ENCODE results near the gene NATD1.

The NATD1 gene

DNA sequence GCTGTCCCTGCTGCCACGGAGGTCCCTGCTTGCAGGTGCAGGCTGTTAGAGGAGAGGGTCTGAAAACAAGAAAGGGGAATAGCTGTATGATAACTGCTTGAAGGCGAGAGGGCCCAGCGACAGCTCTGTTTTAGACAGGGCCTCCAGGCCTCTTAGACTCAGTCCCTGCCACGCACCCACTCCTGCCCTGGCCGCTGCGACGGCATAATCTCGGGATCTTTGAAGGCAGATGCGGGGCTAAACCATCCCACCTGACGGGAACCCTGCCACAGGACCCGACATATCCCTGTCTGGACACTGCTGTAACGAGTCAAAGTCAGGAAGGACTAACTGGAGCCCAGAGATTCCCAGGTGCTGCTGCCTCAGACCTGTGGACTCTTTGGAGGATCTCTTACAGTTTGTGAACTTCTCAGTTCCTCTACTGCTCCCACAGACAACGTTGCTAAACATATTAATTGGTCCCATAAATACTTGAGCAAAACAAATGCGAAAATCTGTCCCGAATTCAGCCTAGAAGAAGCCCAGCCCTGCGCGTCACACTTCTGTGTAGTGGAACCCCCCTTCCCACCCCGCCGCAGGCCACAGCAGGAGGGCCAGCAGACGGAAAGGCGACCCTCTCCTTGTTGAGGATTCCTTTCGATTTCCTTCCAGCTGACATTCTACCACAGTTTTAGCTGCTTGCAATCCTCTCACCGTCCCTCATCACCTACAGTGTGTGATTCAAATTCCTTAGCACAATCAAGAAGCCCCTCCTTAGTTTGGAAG is 38.3 kb downstream of the NATD1 start:
- DNase-seq (ENCODE audit: low read depth in 3 of 3): no peak

DNA sequence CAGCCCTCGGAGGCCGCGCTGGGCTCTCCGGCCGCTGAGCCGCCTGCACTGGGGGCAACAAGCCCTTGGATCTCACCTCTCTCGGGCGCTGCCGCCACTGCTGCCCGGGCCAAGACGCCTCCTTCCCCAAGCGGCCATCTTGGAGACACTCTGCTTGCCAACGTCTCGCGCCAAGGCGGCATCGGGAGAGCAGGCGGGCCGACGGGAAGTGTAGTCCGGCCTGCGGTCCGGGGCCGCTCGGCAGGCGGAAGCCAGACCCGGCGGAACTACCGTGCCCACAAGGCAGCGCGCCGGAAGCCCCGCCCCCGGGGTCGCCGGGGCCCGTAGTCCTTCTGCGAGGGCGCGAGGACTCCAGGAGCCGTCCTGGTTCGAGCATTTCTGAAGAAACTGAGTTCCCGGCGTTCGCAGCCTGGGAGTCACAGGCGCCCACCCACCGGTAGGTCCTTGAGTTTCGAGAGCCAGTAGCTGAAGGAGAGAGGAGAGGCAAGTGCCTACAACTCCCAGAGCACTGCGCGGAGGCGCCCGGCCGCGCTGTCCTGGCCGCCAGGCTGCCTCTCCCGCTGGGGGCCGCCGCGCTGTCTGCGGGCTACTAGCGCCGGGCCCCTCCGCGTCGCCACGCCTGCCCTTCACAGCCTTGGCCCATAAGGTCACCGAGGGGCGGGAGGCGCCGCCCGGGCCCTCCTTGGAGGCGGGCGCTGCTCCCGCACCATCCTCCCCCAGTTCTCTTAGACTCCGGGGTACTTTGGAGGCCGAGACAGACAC is 39.0 kb downstream of the NATD1 start, which contains the start of gene TMEM11:
Gene TMEM11, minus strand, starts transcription at position 147 of the 762 bp plus-strand sequence. Its CDS starts 9 bp downstream, at position 138.
- DNase-seq (ENCODE audit: low read depth in 3 of 3): peak; percentile 91 to 93 (median 91)

DNA sequence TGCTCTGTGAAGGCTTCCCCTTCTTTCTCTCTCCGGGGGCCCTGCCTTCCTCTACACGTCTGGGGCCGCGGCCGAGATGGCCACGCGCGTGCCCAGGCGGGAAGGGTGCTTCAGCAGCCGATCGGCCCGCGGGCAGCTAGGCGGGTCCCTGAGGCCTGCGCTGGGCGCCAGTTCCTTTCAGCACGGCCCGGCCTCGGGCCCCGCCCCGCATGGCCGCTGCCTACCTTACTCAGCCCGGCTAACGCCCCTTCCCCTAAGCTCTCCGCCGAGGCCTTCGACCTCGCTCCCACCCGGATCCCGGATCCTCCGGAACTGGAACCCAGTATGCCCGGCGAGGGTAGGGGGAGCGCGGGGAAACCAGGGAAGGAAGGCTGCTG is 39.6 kb downstream of the NATD1 start:
- DNase-seq (ENCODE audit: low read depth in 3 of 3): peak in 2 of 3 donors; percentile 11 to 17

DNA sequence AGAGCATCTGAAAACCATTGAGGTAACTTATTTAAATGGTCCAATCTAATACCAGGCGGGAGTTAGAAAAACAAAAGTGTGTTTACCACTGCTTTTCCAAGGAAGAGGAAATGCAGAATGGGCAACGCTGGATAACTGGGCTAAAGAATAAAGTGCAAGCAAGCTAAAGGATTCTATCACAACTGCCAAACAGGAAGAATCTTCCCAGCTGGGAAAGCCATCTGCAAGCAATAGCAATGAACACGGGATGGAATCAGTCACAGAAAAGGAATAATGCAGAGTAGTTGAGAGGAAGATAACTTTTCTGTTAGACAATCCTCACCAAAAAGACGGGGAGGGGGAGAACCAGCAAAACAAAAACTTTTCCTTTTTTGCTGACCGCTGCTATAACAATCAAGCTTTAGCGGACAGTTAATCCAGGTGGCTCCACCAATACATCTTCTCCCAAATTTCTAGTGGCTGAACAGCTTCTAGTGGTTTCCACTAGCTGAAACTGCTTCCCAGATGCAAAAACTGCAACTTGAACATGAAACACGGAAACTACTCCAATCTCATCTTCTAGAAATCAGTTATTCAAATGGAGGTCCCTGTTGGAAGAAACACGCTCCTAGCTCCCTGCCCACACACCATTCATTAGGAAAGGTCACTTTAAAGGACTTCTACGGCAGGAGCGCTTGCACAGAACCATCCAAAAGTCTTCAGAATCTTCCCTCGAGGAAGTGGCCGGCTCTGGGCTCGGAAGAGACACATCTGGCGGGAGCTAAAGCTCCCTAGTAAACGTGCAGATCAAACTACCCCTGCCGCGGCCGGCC is 40.2 kb downstream of the NATD1 start:
- DNase-seq (ENCODE audit: low read depth in 3 of 3): no peak

DNA sequence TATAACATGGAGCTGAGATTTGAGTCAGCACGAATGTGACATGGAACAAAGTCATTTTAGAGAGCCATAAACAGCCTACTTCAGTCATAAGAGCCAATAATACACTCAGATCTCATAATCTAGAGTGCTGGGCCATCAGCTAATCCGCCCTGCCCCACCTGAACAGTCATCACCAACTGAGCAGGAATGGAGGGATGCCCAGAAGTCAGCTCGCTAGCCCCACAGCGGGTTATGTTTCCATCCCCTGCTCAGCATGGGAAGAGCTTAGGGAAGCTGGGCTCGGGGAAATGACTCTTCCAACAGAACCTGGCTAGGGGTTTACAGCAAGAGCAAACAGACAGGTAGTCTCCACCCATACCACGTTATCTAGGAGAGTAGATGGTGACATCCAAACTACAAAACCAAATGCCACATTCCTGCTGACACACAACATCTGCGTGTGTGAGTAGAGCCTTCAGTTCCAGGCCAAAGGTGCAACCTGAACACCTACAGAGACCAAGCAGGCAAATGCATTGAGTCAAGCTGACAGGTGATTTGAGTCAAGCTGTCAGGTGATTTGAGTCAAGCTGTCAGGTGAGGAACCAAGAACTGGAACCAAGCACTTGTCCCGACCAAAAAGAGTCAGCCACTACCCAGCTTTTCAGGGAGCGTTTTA is 41.3 kb downstream of the NATD1 start:
- no peak for DNase-seq (ENCODE audit: low read depth in 3 of 3)

DNA sequence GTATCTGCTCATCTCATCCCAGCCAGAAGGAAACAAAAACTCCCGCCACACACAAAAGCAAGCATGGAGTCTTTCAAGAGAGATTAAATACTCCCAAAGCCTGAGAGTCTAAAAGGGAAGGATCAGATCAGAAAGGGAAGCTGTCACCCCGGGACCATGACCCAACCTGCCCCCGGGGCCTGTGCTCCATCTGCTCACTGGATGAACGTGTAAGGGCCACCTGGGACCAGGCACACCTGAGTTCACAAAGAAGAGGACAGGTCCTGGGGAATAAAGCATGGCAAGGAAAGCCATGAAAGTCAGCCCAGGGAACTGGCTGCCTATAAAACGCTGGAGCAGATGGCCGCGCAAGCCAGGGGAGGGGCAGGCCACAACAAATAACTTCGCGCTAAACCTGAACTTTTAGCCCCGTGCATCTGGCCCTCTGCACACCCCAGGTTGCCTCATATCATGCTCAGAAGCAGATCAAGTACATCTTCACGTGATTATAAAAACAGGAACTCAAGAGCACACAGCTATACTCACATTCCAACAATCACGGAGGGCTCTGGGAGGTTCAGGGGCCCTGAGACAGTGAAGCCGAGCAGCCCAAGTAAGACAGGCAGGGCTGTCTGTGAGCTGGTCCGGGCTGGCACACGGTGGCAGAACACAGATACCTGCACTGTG is 42.7 kb downstream of the NATD1 start:
- no peak for DNase-seq (ENCODE audit: low read depth in 3 of 3)

DNA sequence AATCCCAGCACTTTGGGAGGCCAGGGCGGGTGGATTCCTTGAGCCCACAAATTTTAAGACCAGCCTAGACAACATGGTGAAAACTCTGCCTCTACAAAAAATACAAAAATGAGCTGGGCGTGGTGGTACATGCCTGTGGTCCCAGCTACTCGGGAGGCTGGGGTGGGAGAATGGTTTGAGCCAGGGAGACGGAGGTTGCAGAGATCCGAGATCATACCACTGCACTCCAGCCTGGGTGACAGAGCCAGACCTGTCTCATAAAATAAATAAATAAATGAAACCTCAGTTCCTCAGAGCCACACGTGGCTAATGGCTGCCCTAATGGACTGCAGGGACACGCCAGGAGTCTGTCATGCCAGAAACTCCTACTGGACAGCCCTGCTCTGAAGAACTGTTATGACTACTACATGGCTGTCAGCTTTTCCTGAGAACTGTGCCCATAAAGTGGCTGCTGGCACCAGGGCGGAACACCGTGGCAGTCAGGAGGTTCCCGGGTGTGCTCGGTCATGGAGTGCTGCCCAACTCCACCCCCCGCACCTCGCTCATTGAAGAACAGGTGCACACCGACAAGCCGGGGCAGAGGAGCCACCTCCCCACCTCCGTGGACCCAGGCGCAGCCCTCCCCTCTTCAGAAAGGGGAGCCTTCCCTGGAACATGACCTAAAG is 43.6 kb downstream of the NATD1 start:
- no peak for DNase-seq (ENCODE audit: low read depth in 3 of 3)

DNA sequence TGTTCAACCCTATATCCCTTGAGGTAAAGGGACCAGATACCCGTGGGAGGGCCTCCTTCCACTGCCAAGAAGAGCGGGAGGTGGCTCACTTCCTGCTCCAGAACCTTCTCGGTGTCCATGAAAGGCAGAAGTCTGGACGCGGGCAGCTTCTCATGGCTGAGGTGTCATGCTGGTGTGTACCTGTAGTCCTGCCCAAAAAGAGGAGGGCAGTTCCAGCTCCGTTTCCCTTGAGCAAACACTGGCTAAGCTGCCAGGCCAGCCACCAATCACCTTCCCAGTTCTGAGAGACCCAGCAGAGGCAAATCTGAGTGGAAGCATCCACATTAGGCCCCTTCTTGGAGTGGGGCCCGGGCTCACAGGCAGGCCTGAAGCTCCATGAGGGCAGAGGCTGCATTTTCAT is 44.9 kb downstream of the NATD1 start:
- DNase-seq (ENCODE audit: low read depth in 3 of 3): no peak

DNA sequence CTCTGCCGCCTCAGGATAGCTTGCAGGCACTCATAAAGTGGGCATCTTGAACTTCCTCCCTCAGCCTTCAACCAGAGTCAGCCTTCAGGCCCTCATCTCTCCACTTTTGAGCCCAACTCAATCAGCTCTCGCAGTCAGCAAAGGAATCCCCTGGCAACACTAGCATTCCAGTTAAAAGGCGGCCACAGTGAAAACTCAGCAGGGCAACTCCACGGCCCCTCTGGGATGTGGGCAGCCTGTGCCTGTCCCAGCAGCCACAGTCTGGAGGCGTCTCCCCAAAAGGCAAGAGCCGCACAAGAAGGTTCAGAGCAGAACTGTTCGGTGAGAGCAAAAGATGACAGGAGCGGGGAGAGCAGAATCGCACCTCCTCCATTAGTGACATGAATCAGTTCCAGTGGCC is 48.3 kb downstream of the NATD1 start:
- no peak for DNase-seq (ENCODE audit: low read depth in 3 of 3)

DNA sequence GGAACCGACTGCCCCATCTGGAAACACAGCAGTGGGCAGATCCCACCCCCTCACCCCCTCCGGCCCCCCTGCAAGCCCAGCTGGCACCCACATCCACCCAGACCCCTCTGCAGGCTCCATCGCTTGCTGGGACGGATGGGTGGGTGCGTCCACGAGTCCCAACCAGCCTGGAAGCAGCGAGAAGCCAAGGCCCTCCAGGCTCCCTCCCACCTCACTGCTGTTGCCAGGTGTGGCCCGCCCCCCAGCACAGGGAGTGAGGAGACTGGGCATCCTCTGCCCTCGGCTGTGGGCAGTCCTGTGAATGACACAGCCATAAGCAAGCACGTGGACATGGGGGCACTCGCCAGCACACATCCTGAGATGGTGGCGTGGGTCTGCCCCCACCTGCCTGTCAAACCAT is 50.7 kb downstream of the NATD1 start:
- DNase-seq (ENCODE audit: low read depth in 3 of 3): no peak

DNA sequence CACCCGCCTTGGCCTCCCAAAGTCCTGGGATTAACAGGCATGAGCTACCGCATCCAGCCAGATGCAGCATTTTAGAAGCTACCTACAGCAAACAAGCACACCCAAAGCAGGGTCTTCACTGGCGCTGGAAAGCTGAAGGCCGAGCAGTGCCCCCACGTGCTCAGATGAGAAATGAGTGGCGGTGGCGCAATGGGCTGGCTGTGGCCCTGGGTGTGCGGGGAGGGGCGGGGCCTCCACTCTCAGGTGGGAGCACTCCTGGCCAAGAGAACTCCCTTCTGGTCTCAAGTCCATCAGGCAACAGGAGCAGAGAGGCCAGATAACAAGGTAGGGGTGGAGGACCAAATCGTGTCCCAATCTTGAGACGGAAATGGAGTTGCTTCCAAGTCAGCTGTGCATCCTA is 51.3 kb downstream of the NATD1 start:
- DNase-seq (ENCODE audit: low read depth in 3 of 3): no peak

DNA sequence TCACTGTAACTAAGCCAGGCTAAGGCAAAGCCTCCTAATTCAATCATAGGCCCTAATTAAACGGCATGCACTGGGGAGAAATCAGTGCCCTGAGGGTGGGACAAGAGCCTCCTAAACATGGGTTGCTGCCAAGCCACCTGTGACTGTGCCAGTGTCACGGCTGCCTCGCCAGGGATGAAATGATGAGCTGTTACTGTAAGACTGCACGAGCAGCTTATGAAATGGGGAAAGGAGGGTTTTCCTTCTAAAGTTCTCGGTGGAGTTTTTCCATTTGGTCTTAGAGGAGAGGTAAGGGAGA is 52.0 kb downstream of the NATD1 start:
- no peak for DNase-seq (ENCODE audit: low read depth in 3 of 3)

DNA sequence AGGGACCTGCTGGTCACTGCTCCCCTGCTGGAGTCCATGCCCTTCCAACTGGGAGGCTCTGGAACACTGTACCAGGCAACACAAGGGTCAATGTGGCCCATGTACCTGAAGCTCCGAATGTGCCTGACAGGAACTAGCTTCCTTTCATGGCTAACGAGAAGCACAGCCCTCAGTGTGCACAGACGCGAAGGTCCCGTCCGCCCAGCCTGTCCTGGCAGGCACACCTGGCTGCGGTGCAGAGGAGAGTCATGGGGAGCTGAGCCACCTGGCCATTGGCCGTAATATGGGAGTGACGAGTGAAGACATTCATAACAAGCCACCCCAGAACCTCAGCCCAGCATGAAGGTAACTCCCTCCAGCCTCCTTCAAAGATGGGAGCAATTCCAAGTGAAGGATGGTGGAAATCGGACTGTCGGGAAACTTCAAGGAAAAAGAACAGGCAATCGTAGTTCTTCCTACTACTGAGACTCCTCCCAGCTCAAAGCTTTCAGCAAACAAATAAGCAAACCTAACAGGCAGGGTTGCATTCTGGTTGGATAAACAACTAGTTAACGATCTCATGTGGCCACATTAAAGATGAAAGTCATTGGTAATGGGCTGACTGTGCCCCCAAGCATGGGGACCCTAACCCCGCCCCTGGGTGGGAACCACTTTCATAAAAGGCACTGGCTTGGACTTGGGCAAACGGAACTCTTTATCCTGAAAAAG is 52.5 kb downstream of the NATD1 start:
- DNase-seq (ENCODE audit: low read depth in 3 of 3): no peak

DNA sequence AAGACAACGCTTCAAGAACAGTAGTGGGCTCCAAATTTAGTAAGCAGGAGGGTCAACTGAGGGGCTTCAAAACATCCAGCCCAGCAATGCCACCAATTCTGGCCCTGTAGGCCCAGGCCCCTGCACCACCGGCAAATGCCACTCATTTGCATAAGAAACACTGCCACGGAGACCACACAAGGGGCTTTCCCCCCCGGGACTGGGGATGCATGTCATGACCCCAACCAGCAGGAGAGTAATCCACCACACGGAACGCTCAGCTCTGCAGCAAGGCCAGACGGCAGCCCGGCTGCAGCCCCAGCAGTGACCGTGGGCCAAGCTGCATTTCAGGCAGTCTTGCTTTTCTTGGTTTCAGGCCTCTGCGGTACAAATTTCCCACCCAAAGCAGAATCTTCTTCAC is 53.4 kb downstream of the NATD1 start:
- DNase-seq (ENCODE audit: low read depth in 3 of 3): no peak

DNA sequence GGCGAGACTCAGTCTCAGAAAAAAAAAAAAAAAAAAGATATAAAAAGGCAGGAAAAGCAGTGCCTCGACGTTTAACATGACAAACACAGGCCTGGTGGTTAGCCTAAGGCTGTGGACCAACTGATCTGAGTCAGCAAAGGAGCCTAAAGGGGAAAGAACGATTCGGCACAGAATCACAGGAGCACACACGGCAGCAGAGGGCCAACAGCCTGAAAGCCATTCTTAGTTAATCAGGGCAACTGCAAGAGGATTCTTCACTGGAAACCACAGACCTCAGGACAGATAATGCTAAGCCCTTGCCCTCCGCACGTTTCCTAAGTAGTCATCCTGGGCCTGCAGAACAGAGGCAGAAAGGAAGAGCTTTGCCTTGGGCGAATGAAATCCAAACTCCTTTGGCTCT is 53.9 kb downstream of the NATD1 start:
- no peak for DNase-seq (ENCODE audit: low read depth in 3 of 3)

DNA sequence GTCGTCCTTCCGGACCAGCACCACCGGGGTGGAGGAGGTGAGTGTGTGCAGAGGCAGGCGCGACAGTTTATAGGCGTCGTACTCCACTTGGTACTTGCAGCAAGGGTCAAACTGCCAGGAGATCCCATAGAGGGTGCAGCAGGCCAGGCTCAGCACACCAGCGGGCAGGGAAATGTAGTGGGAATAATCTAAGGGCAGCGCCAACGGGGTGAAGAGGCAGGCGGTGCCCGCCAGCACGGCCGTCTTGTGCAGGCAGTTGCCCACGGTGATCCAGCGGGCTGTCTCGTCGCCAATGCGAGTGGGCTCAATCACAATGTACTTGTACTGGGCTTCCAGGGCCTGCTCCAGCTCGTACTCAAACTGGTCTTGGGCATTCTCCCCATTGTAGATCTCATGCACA is 54.8 kb downstream of the NATD1 start:
- DNase-seq (ENCODE audit: low read depth in 3 of 3): no peak

DNA sequence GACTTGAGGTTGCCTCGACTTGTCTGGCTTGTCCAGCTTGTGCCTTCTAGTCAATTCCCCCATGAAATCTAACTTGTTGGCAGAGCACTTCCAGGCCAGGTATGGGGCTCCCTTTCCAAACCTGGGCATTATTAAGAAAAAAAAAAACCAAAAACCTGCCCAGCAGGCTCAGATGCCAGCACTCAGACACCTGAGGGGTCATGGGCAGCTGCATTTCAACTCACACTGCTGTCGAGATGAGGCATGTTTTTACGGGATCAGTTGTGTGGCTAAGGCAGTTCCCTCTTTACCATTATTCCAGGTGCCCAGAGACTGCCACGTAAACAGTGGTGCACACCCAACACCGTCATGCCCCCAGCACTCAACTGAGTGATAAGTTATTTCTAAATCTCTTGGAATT is 57.1 kb downstream of the NATD1 start:
- no peak for DNase-seq (ENCODE audit: low read depth in 3 of 3)

DNA sequence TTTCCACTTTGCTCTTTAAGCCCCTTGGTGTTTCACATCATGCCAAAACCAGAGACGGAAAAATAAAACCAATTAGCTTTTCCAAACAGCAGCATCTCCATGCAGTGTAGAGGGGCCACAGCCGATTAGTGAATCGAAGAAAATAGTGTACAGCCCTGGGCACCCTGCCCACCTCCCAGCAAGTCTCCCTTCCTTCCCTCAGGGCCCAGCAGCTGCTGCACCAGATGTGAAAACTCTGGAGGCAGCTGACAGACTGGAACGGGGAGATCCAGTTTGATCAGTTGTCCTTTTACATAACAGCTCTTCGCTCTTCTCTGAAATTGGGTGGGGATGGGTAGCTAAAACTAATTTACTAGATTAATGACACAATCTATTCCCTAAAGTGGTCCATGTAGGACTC is 58.5 kb downstream of the NATD1 start:
- no peak for DNase-seq (ENCODE audit: low read depth in 3 of 3)

DNA sequence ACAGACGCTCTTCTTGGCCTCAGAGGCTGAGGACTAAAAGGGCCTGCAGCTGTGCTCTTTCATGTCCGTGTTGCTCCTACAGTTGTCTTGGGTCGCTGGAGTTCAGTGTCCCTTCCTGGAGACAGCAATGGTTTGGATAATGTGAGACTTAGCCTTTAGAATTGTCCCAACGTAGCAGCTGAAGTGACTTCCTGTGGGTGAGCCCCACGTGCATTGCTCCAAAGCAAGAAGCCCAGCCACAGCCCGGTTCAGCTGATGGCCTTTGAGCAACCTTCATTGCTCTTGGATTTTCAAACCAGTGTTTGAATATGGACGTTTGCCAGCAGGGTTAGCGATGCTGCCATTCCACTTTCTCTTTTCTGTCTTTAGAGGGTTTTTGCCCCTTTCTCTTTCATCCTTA is 59.0 kb downstream of the NATD1 start:
- no peak for DNase-seq (ENCODE audit: low read depth in 3 of 3)

DNA sequence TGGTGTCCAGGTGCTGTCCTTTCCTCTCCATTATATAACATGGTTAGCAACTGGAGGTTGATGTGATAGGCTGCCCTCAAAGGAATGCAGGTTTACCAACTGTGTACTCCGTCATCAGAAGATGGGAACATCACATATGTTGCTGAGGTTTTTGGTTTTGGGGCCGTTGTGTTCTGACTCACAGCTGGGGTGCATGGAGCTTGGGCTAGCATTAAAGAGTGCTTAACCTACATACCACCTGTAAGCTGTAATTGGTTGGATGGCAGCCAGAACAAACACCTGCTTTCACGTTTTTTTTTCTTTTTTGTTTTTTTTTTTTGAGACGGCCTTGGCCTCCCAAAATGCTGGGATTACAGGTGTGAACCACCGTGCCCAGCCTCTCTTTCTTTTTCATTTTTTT is 60.2 kb downstream of the NATD1 start:
- DNase-seq (ENCODE audit: low read depth in 3 of 3): no peak
